ENCODE data around the gene PIAS4. TPM values are rescaled to one million over a fixed set of nuclear protein-coding genes. Genes with fewer than 3 reads are reported as not detected.

PIAS4 gene
- total and polyA plus RNA-seq, 2 of the 13 experiments (the other 11 are each of a cell fraction or from before 2014, with no cell fraction given): 9.0 to 20.1 TPM

GRCh38 chr19:3984584-3984907, 23.0 kb upstream of the PIAS4 start (continued):
- no peak for TF ChIP-seq ZNF546 (CRISPR knock-in tag; conservative IDR thresholded peaks at IDR 0.05)
- TF ChIP-seq HOXA3 (CRISPR knock-in tag; IDR thresholded peaks at IDR 0.05): no peak

GRCh38 chr19:3984908-3985642, 22.5 kb upstream of the PIAS4 start, which contains the start of gene EEF2:
Gene EEF2 (minus strand): TSS chr19:3985463. CDS start chr19:3985380, 83 bp downstream.
- Histone ChIP-seq H3K27me3 (ENCODE audit: control insufficient read depth in 1 of 2, insufficient read depth in 2 of 2, low read length in 2 of 2) (no peaks in the 10 kb centered on the region; a peak in 1 of 5 replicates), H3K9ac (ENCODE audit: insufficient read depth, low read depth, low read length) (peak within 1 kb of the TSS; percentile 99), H2AFZ (ENCODE audit: low read length) (peak within 1 kb of the TSS; percentile 82), H4K20me1 (ENCODE audit: insufficient read depth, low read length) (peaks cover 52% of the 10 kb centered on the region), H3K79me2 (ENCODE audit: insufficient read depth, low read length) (peaks cover 48% of the 10 kb centered on the region), H3K4me1 (ENCODE audit: insufficient read depth, low read length) (peaks cover 57% of the 10 kb centered on the region), H3K4me3 (replicated peaks in 1 of 3; ENCODE audit: insufficient read depth in 1 of 3, low read depth in 2 of 3, low read length in 3 of 3) (peak within 1 kb of the TSS; percentile 93 to 100 (median 95)), H3K9me3 (ENCODE audit: low read length) (no peaks in the 10 kb centered on the region), H3K36me3 (replicated peaks in 1 of 2; ENCODE audit: control insufficient read depth in 1 of 2, insufficient read depth in 2 of 2, low read length in 2 of 2) (peaks cover 41 to 46% of the 10 kb centered on the region in 2 experiments), H3K27ac (ENCODE audit: extremely low read length, insufficient read depth, low read length) (peak within 1 kb of the TSS; percentile 92), H3K4me2 (ENCODE audit: low read depth, low read length) (peak within 1 kb of the TSS; percentile 99)
- under 1% methylated on average over 58 of the region's 80 CpGs for WGBS (ENCODE audit: low lambda C conversion rate)
- intact Hi-C loops (cut with micrococcal nuclease; ENCODE audit: unreplicated experiment) (no loop called here), in situ Hi-C loops (cut with HindIII; ENCODE audit: extremely low pct_ligation_motif_present, low pct_unique_long_range_greater_than_20kb) (loop anchor here (5.0 kb wide), 1 partner anchor 217 kb away; no protein-coding TSS in a partner anchor)
- FAIRE-seq (no peak), ATAC-seq (peak; percentile 31), DNase-seq (ENCODE audit: low spot score) (peak; percentile 69)
- CTCF ChIA-PET (ENCODE audit: low intra/inter-chr PET ratio, low total read pairs): no interaction called here
- POLR2A ChIA-PET: interaction anchor here (0.7 to 7.4 kb wide), 12 partner anchors 9 to 222 kb away, joined by 3 to 118 read pairs (median 8); partner anchors contain the start of genes DAPK3, MRPL54, PIAS4 and ZBTB7A
- TSS peak; percentile 72 for BruUV-seq (replicated peaks)
- TF ChIP-seq ZNF773 (CRISPR knock-in tag; IDR thresholded peaks at IDR 0.05; ENCODE audit: borderline replicate concordance): no peak; the same call in 1 of the 2 replicates
- TF ChIP-seq MTA1 (CRISPR knock-in tag; IDR thresholded peaks at IDR 0.05; ENCODE audit: borderline replicate concordance): peak; percentile 31; the same call in 1 of the 2 replicates
- peak; percentile 94 for TF ChIP-seq SAP130 (CRISPR knock-in tag; IDR thresholded peaks at IDR 0.05; ENCODE audit: low read depth)
- peak; percentile 50; the same call in 1 of the 2 replicates for TF ChIP-seq ZNF746 (CRISPR knock-in tag; IDR thresholded peaks at IDR 0.05)
- TF ChIP-seq, protein P1, sequence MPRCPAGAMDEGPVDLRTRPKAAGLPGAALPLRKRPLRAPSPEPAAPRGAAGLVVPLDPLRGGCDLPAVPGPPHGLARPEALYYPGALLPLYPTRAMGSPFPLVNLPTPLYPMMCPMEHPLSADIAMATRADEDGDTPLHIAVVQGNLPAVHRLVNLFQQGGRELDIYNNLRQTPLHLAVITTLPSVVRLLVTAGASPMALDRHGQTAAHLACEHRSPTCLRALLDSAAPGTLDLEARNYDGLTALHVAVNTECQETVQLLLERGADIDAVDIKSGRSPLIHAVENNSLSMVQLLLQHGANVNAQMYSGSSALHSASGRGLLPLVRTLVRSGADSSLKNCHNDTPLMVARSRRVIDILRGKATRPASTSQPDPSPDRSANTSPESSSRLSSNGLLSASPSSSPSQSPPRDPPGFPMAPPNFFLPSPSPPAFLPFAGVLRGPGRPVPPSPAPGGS (CRISPR knock-in tag; IDR thresholded peaks at IDR 0.05): peak; percentile 79; the same call in 1 of the 2 replicates
- TF ChIP-seq PAXIP1 (CRISPR knock-in tag; conservative IDR thresholded peaks at IDR 0.05): peak; percentile 54
- TF ChIP-seq ZNF788 (CRISPR knock-in tag; IDR thresholded peaks at IDR 0.05; ENCODE audit: borderline replicate concordance): peak; percentile 52; the same call in 1 of the 2 replicates
- peak; percentile 78; the same call in 1 of the 2 replicates for TF ChIP-seq TMF1 (CRISPR knock-in tag; IDR thresholded peaks at IDR 0.05; ENCODE audit: low read depth)
- peak; percentile 85; the same call in 1 of the 2 replicates for TF ChIP-seq SIN3A (IDR thresholded peaks at IDR 0.05; ENCODE audit: borderline replicate concordance, low read depth, low read length)
- TF ChIP-seq, protein P2, sequence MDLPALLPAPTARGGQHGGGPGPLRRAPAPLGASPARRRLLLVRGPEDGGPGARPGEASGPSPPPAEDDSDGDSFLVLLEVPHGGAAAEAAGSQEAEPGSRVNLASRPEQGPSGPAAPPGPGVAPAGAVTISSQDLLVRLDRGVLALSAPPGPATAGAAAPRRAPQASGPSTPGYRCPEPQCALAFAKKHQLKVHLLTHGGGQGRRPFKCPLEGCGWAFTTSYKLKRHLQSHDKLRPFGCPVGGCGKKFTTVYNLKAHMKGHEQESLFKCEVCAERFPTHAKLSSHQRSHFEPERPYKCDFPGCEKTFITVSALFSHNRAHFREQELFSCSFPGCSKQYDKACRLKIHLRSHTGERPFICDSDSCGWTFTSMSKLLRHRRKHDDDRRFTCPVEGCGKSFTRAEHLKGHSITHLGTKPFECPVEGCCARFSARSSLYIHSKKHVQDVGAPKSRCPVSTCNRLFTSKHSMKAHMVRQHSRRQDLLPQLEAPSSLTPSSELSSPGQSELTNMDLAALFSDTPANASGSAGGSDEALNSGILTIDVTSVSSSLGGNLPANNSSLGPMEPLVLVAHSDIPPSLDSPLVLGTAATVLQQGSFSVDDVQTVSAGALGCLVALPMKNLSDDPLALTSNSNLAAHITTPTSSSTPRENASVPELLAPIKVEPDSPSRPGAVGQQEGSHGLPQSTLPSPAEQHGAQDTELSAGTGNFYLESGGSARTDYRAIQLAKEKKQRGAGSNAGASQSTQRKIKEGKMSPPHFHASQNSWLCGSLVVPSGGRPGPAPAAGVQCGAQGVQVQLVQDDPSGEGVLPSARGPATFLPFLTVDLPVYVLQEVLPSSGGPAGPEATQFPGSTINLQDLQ (CRISPR knock-in tag; IDR thresholded peaks at IDR 0.05): peak; percentile 49; the same call in 1 of the 2 replicates
- peak; percentile 84; the same call in 1 of the 2 replicates for TF ChIP-seq RAD51 (IDR thresholded peaks at IDR 0.05; ENCODE audit: borderline replicate concordance)
- TF ChIP-seq ZNF709 (CRISPR knock-in tag; IDR thresholded peaks at IDR 0.05): peak; percentile 91
- no peak for TF ChIP-seq ZFAT (CRISPR knock-in tag; conservative IDR thresholded peaks at IDR 0.05)

Data from HepG2 (cell line).